Effector memory CD8-positive, alpha-beta T cell (primary cell): ENCODE data around the gene PCNA.
A peak's percentile ranks its signal among the peaks of the same experiment; 100 is the strongest.

Experiments used
- ATAC-seq: fragments of 150-1000 bp; cut with Tn5 transposase; replicated peaks from 2 replicates; pipeline ENCODE4 v1.10.0; 2021; ENCODE audit warnings: mild to moderate bottlenecking, moderate library complexity
- DNase-seq, 3 experiments: peaks; one replicate each; pipeline ENCODE4 v3.0.0; 2021
- H3K27ac Mint-ChIP-seq, 2 donors: one replicate each; pipeline ENCODE4 v1.8.0; 2022; ENCODE audit warnings: mild to moderate bottlenecking in 2 of 2, mixed read lengths in 2 of 2, moderate library complexity in 2 of 2
- H3K27me3 Mint-ChIP-seq, 2 donors: one replicate each; pipeline ENCODE4 v1.8.0; 2022; ENCODE audit warnings: mixed read lengths in 2 of 2
- H3K36me3 Mint-ChIP-seq: one replicate; pipeline ENCODE4 v1.8.0; 2022; ENCODE audit warnings: mild to moderate bottlenecking, moderate library complexity, mixed read lengths; ENCODE audit not compliant: insufficient read depth
- H3K4me1 Mint-ChIP-seq, 2 donors: one replicate each; pipeline ENCODE4 v1.8.0; 2022; ENCODE audit warnings: low read depth in 2 of 2, mixed read lengths in 2 of 2
- H3K4me3 Mint-ChIP-seq, 2 donors: one replicate each; pipeline ENCODE4 v1.8.0; 2022; ENCODE audit warnings: mild to moderate bottlenecking in 2 of 2, mixed read lengths in 2 of 2, moderate library complexity in 2 of 2
- H3K9me3 Mint-ChIP-seq, 2 donors: one replicate each; pipeline ENCODE4 v1.8.0; 2022; ENCODE audit warnings: mixed read lengths in 2 of 2
- total RNA-seq, 9 experiments: gene quantifications; one replicate each; lab custom pipeline; 2026; lab: John Stamatoyannopoulos, UW

The PCNA gene
- total RNA-seq: 36.9 to 174 (median 62.5) reads per million in 9 experiments

DNA sequence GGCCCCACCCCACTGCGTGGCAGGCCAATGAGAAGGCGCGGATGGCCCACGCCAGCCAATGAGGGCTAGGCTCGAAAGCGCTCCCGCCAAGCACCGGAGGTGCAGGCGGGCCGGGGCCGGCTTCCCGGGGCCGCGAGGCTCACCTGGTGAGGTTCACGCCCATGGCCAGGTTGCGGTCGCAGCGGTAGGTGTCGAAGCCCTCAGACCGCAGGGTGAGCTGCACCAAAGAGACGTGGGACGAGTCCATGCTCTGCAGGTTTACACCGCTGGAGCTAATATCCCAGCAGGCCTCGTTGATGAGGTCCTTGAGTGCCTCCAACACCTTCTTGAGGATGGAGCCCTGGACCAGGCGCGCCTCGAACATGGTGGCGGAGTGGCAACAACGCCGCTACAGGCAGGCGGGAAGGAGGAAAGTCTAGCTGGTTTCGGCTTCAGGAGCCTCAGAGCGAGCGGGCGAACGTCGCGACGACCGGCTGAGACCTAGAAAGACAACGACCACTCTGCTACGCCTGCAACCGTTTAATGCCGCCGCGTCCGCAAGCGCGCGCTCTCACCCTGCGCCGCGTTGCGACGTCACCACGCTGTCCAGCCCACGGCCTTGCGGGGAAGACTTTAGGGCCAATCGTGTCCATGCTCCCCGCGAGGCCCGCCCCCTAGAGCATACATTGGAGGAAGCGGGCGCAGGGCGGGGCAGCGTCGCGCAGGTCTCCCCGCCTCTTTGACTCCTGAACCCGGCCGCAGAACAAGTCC lies at the start of gene PCNA:
Gene PCNA (minus strand): TSS at position 524 of the 750 bp plus-strand sequence. CDS start 160 bp downstream, at position 364.
- DNase-seq (peak; percentile 91 to 93 (median 92)), ATAC-seq (peak; percentile 89)
- H3K36me3 Mint-ChIP-seq: peaks cover 54% of the 10 kb centered on the region
- H3K4me1 Mint-ChIP-seq: peaks cover 8 to 14% of the 10 kb centered on the region in 2 donors
- H3K27me3 Mint-ChIP-seq: no peaks in the 10 kb centered on the region
- no peaks in the 10 kb centered on the region for H3K9me3 Mint-ChIP-seq
- H3K27ac Mint-ChIP-seq: peak within 1 kb of the TSS; percentile 92
- peak within 1 kb of the TSS; percentile 85 to 90 for H3K4me3 Mint-ChIP-seq

DNA sequence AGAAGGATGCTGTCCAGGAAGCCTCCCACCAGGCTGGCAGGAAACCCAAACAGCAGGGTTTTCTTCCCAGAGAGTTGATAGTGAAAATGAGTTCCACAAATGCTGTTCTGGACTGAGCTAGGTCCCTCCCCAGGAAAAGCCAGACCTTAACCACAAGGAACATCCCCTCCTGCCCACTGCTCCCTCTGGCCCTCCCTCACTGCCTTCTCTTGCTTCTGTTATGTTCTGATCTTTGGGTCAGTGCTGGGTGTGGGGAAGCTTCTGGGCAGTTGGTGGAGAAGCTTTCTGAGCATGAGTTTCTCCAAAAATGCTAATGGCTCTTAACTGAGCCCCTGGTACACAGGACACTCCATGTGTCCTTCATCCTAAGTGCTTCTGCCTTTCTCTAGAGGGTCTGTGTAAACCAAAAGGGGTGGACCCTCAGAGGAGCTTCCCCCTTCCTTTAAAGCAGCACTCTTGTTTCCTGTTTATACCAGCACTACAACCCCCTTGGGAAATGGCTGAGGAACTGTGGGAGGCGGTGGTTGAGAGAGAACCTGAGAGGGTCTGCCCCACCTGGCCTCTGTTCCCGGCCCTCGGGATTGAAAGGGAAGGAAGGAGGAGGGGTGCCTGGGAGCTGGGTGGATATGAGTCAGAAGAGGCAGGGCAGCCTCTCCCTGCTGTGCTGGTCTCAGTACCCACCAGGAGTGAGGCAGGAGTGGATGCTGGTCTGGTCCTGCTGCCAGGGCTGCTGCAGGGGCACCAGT lies 49.1 kb upstream of the PCNA start:
- ATAC-seq (peak; percentile 23), DNase-seq (no peak)
- peak overlapping the region; percentile 87 to 90 for H3K27ac Mint-ChIP-seq
- peaks cover 24% of the 10 kb centered on the region for H3K36me3 Mint-ChIP-seq
- H3K4me3 Mint-ChIP-seq: peak overlapping the region; percentile 43 to 47
- peaks cover 63 to 76% of the 10 kb centered on the region in 2 donors for H3K4me1 Mint-ChIP-seq
- no peaks in the 10 kb centered on the region for H3K27me3 Mint-ChIP-seq
- no peaks in the 10 kb centered on the region for H3K9me3 Mint-ChIP-seq

DNA sequence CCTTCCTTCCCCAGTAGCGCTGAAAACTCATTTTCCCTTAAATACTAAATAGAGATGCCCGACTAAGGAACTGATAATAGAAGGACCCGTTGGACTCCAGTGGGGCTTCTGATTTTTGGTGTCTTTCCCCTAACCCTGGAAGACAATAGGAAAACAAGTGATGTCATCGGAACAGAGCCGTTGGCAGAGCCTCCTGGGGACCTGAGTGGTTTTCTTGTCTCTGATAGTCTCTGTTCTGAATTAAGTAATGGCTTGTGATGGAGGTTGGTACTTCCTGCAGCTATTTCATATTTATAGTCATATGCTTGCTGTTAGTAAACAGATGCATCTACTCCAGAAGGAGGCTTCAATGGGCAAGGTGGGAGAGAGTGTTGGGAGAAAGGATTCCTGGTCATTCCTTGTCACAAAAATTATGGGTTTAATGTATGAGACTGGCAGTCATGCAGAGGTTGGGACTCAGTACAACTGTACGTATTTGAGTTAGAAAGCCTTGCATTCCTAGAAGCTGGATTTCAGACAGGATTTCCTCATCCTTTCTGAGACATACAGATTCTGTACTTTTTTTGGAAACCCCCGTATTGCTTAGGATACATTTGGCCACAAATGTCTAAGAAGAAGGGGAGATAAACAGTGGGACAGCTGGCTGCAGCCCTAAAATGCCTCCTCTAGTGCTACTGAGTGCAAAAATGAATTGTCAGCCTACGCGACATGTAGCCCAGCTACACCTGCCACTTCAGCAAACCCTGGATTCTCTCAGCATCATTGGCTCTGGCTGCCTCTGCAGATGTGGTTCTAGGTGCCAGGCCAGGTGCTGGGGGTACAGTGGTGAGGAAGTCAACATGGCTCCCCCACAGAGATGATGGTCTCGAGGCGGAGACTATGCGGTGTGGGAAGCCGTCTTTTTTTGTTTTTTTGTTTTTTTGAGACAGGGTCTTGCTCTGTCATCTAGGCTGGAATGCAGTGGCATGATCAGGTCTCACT lies 45.2 kb upstream of the PCNA start:
- H3K36me3 Mint-ChIP-seq: peaks cover 15% of the 10 kb centered on the region
- no peak for DNase-seq
- no peaks in the 10 kb centered on the region for H3K27me3 Mint-ChIP-seq
- H3K9me3 Mint-ChIP-seq: no peaks in the 10 kb centered on the region
- peak overlapping the region; percentile 3 to 62 for H3K27ac Mint-ChIP-seq
- H3K4me3 Mint-ChIP-seq: no peak overlapping the region
- H3K4me1 Mint-ChIP-seq: peaks cover 49 to 74% of the 10 kb centered on the region in 2 donors
- ATAC-seq: no peak

DNA sequence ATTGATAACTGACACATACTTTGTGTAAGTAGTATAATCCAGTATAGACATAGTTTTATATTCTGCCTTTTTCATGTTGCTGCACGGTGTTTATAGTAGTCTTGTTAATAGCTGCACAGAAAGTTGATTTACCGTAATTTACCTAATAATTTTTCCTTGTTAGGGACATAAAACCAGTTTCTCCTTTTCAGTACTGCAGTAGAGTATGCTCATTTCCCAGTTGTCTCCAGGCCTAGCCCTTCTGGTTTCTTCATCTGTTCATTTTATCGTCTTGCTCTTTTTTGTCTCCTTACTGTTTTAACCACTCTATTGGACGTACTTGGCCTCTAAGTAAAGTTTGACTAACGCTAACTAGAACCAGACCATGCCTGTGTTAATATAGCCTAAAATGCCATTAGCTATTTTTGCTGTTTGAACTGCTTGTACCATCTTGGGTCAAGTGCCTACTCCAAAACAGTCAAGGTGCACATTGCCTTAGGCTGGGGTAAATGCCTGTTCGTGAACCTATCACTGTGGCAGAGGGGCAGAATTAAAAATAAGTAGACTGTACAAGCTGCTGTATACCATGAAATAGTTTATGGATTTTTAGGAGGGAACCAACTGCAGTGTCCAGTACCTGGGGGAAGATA lies 41.9 kb upstream of the PCNA start:
- no peaks in the 10 kb centered on the region for H3K27me3 Mint-ChIP-seq
- no peak overlapping the region for H3K4me3 Mint-ChIP-seq
- H3K27ac Mint-ChIP-seq: no peak overlapping the region
- H3K36me3 Mint-ChIP-seq: peaks cover 6% of the 10 kb centered on the region
- H3K9me3 Mint-ChIP-seq: no peaks in the 10 kb centered on the region
- no peak for DNase-seq
- ATAC-seq: no peak
- H3K4me1 Mint-ChIP-seq: peaks cover 34 to 53% of the 10 kb centered on the region in 2 donors

DNA sequence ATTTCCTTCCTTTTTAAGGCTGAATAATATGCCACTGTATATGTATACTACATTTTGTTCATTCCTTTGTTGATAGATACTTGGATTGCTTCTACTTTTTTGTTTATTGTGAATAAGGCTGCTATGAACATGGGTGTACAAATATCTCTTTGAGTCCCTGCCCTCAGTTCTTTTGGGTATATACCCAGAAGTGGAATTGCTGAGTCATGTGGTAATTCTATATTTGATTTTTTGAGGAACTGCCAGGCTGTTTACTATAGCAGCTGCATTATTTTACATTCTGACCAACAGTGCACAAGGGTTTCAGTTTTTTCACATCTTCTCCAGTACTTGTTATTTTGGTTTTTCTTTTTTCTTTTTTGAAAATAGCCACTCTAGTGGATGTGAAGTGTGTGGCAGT lies 41.1 kb upstream of the PCNA start:
- DNase-seq (no peak), ATAC-seq (no peak)
- no peaks in the 10 kb centered on the region for H3K27me3 Mint-ChIP-seq
- H3K27ac Mint-ChIP-seq: no peak overlapping the region
- no peaks in the 10 kb centered on the region for H3K9me3 Mint-ChIP-seq
- H3K36me3 Mint-ChIP-seq: peaks cover 3% of the 10 kb centered on the region
- peaks cover 33 to 51% of the 10 kb centered on the region in 2 donors for H3K4me1 Mint-ChIP-seq
- no peak overlapping the region for H3K4me3 Mint-ChIP-seq

DNA sequence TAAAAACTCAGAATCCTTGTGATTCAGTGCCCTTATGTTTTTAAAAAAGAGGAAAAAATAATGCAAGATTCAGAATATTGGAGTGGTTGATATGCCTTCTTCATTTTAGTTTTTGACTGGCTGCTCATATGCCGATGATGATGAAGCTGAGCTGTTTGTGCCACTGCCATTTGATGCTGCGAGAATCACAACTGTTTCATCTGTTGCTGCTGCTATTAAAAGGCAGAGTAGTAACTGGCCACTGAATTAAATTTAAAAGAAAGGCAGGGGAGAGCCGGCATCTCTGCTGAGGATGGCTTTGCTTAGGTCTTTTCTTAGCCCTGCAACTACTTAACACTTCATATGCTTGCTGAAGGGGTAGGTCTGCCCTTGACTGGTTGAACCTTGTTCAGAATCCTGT lies 40.2 kb upstream of the PCNA start:
- H3K36me3 Mint-ChIP-seq: no peaks in the 10 kb centered on the region
- ATAC-seq (no peak), DNase-seq (no peak)
- no peaks in the 10 kb centered on the region for H3K9me3 Mint-ChIP-seq
- no peak overlapping the region for H3K27ac Mint-ChIP-seq
- no peaks in the 10 kb centered on the region for H3K27me3 Mint-ChIP-seq
- no peak overlapping the region for H3K4me3 Mint-ChIP-seq
- peaks cover 32 to 50% of the 10 kb centered on the region in 2 donors for H3K4me1 Mint-ChIP-seq

DNA sequence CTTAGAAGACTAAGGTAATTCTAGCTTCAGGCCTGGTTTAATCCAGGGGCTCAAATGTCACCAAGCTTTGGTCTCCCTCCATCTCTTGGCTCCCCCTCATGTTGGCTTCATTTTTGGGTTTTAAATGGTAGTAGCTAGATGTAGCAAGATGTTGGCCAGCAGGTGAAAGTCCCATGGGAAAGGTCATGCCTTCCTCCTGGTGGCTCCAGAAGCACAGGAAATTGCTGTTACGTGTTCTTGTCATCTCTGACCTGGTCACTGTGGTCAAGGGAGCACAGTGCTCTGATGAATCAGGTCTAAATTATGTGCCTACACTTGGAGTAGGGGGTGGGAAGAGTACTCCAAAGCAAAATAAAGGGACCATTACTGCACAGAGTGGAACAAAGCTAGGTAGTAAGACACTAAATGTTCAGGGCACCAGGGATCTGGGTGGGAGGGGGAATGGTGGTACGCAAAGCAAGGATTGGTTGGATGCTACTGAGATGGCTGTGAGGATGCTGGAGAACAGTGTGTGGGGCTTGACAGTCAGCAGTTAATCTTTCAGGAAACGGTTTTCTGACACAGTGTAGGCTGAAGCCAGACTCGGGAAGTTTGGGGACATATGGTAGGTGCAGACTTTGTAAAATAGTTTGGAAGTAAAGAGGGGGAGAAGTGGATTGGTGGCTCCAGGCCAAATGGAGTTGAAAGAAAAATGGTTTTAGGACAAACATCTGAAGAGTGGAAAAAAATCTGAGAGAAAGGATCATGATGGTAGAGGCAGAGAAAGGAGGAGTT lies 37.1 kb upstream of the PCNA start:
- Mint-ChIP-seq H3K27me3 (no peaks in the 10 kb centered on the region), H3K4me1 (peaks cover 41 to 57% of the 10 kb centered on the region in 2 donors), H3K36me3 (peaks cover 6% of the 10 kb centered on the region), H3K27ac (peak overlapping the region in 1 of 2 donors; percentile 26), H3K9me3 (no peaks in the 10 kb centered on the region), H3K4me3 (no peak overlapping the region)
- DNase-seq (no peak), ATAC-seq (no peak)

DNA sequence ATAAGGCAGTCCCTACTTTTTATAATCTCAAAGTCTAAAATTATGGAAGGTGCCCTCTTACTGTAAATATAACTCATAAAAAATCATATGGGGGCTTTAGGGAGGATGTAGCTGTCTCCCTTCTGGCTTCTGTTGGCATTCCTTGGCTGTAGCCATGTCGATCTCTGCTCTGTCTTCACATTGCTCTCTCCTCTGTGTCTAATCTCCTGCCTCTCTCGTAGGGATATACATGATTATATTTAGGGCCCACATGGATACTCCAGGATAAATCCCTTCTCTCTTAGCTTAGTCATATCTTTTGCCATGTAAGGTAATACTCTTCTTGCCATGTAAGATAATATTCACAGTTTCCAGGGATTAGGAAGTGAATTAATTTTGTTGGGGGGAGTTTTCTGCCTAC lies 35.6 kb upstream of the PCNA start:
- H3K4me1 Mint-ChIP-seq: peaks cover 41 to 52% of the 10 kb centered on the region in 2 donors
- no peaks in the 10 kb centered on the region for H3K9me3 Mint-ChIP-seq
- no peak for DNase-seq
- no peak for ATAC-seq
- H3K36me3 Mint-ChIP-seq: peaks cover 9% of the 10 kb centered on the region
- no peaks in the 10 kb centered on the region for H3K27me3 Mint-ChIP-seq
- H3K27ac Mint-ChIP-seq: peak overlapping the region in 1 of 2 donors; percentile 1
- no peak overlapping the region for H3K4me3 Mint-ChIP-seq

DNA sequence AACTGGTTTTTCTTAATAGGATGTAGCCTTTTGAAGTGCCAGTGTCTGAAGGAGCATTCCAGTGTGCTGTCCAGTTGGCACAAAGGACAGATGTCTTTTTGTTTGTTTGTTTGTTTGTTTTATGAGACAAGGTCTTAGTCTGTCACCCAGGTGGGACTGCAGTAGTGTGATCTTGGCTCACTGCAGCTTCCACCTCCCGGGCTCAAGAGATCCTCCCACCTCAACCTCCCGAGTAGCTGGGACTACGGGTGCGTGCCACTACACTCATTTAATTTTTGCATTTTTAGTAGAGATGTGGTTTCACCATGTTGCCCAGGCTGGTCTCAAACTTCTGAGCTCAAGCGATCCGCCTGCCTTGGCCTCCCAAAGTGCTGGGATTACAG lies 34.8 kb upstream of the PCNA start:
- Mint-ChIP-seq H3K36me3 (peaks cover 14% of the 10 kb centered on the region), H3K9me3 (no peaks in the 10 kb centered on the region), H3K4me3 (no peak overlapping the region), H3K27ac (peak overlapping the region in 1 of 2 donors; percentile 19), H3K27me3 (no peaks in the 10 kb centered on the region), H3K4me1 (peaks cover 45 to 58% of the 10 kb centered on the region in 2 donors)
- ATAC-seq: no peak
- no peak for DNase-seq

DNA sequence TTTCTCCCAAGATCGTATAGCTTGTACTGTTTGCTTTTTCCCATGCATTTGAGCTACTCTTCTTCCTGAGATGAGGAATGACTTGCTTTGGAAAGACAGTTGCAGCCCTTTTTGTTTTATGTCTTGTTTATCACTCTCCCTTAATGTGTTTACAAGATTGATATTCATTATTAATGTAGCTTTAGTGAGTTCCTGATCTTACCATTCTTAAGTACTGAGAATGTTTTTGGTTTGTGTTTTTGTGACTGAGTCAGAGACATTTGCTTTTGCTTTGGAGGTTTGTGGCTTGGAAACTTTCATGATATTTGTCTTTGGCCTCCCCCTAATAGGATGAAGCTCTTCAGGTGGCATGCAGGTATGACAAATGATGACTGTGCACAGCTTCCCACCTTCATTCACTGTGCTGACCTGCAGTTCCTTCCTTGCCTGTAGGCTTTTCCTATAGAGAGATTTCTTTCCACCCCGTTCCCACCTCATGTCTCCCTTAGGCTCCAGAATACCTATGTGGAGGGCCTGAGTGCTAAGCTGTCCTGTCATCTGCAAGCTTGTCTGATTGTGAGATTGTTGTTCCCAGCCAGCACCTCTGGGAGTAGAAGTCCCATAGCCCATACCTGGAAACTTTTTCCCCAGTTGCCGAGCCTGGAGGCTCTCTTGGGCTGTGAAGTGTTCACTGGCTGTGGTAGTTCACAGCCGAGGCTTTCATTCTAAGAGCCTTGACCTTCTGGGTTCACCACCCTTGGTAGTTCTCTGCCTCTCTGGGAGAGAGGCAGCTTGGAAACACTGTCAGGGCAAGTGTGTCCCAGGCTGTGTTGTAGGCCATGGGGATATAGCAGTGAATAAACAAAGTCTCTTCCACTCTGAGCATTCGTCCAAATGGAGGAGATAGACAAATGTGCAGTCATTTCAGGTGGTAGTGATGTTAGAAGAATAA lies 34.1 kb upstream of the PCNA start:
- Mint-ChIP-seq H3K4me3 (no peak overlapping the region), H3K27me3 (no peaks in the 10 kb centered on the region), H3K36me3 (peaks cover 15% of the 10 kb centered on the region), H3K4me1 (peaks cover 47 to 64% of the 10 kb centered on the region in 2 donors), H3K9me3 (no peaks in the 10 kb centered on the region), H3K27ac (peak overlapping the region; percentile 19 to 53)
- DNase-seq (no peak), ATAC-seq (no peak)

DNA sequence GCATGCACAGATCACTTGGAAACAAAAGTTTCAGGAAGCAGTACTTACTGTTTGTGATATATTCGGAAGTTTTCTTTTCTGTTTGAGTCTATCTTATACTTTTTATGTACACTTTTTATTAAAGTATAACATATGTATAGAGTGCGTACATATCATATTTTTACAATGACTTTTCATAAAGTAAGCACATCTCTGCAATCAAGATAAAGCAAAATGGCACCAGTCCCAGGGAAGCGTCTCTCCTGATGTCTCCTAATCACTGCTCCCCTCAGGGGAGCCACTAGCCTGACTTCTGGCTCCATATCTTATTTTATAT lies 33.4 kb upstream of the PCNA start:
- ATAC-seq (no peak), DNase-seq (no peak)
- Mint-ChIP-seq H3K27ac (no peak overlapping the region), H3K9me3 (no peaks in the 10 kb centered on the region), H3K27me3 (no peaks in the 10 kb centered on the region), H3K4me3 (no peak overlapping the region), H3K4me1 (peaks cover 50 to 72% of the 10 kb centered on the region in 2 donors), H3K36me3 (peaks cover 15% of the 10 kb centered on the region)
